Astrocyte (in vitro differentiated cells and primary cell): ENCODE measurements around the gene RANBP17.

Source experiments
- EZH2 ChIP-seq: IDR thresholded peaks from 2 replicates; pipeline ENCODE4 v1.6.1; 2012; ENCODE audit warnings: mild to moderate bottlenecking, low read length, inconsistent platforms; ENCODE audit not compliant: insufficient read depth
- TF ChIP-seq, protein P1 (sequence below): IDR thresholded peaks from 2 replicates; pipeline ENCODE4 v1.5.1; 2011; ENCODE audit warnings: low read depth, mild to moderate bottlenecking, inconsistent platforms, low read length, moderate library complexity; ENCODE audit not compliant: insufficient read depth

DNA sequence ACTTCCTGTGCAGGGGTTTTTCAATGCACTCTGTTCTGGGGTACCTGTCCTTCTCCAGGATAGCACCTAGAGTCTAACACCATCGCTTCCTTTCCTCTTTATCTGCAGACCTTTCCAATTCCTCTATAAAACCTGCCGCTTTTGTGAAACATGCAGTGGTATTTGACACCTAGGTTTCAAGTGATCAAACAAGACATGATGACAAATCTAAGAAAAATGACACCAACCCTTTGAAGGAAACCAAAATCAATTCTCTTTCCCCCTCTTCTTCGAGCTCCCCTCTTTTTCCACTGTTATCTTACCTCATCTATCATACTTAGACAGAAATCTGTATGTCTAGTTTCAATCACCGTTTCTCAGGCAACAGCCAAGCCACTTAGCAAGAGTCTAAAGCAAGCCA lies 25.6 kb upstream of the RANBP17 start:
- TF ChIP-seq, protein P1, sequence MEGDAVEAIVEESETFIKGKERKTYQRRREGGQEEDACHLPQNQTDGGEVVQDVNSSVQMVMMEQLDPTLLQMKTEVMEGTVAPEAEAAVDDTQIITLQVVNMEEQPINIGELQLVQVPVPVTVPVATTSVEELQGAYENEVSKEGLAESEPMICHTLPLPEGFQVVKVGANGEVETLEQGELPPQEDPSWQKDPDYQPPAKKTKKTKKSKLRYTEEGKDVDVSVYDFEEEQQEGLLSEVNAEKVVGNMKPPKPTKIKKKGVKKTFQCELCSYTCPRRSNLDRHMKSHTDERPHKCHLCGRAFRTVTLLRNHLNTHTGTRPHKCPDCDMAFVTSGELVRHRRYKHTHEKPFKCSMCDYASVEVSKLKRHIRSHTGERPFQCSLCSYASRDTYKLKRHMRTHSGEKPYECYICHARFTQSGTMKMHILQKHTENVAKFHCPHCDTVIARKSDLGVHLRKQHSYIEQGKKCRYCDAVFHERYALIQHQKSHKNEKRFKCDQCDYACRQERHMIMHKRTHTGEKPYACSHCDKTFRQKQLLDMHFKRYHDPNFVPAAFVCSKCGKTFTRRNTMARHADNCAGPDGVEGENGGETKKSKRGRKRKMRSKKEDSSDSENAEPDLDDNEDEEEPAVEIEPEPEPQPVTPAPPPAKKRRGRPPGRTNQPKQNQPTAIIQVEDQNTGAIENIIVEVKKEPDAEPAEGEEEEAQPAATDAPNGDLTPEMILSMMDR: no peak
- no peak for TF ChIP-seq EZH2
